ENCODE results near the gene SMTNL2.
"Not testable (repeated sequence)": the region's sequence is repeated elsewhere in the genome, so short reads cannot be mapped to it uniquely, and the experiment has no call there.

The SMTNL2 gene

GRCh38 chr17:4609761-4610160 lies 25.4 kb downstream of the SMTNL2 start:
- Mint-ChIP-seq H3K36me3 (no peaks in the 10 kb centered on the region), H3K4me1 (no peaks in the 10 kb centered on the region), H3K4me3 (no peak overlapping the region), H3K9me3 (no peaks in the 10 kb centered on the region), H3K27ac (no peak overlapping the region)
- ATAC-seq (no peak), DNase-seq (ENCODE audit: low spot score in 2 of 2) (no peak)

DNA sequence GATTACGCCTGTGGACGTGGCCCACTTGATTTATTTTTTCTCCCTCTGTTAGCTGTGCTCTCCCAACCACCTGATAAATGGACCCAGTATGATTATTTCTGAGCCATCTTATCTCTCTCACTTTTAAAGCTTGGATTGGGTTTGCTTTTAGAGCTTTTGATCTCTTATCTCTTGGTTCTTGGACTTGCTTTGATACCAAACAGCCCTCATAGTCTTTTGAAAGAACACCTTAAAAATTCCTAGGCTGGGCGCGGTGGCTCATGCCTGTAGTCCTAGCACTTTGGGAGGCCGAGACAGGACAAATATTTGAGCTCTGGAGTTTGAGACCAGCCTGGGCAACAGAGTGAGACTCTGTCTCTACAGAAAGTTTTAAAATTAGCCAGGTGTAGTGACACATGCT lies 25.8 kb downstream of the SMTNL2 start:
- Mint-ChIP-seq H3K9me3 (no peaks in the 10 kb centered on the region), H3K27ac (no peak overlapping the region), H3K36me3 (no peaks in the 10 kb centered on the region), H3K4me1 (no peaks in the 10 kb centered on the region), H3K4me3 (no peak overlapping the region)
- ATAC-seq: no peak
- DNase-seq (ENCODE audit: low spot score in 2 of 2): no peak

- DNase-seq (ENCODE audit: low spot score in 2 of 2) (no peak), ATAC-seq (no peak)
- no peaks in the 10 kb centered on the region for H3K9me3 Mint-ChIP-seq
- no peak overlapping the region for H3K27ac Mint-ChIP-seq
- no peaks in the 10 kb centered on the region for H3K4me1 Mint-ChIP-seq
- H3K36me3 Mint-ChIP-seq: no peaks in the 10 kb centered on the region
- no peak overlapping the region for H3K4me3 Mint-ChIP-seq
These were observed 26.3 kb downstream of the SMTNL2 start for GRCh38 chr17:4610656-4611055.

DNA sequence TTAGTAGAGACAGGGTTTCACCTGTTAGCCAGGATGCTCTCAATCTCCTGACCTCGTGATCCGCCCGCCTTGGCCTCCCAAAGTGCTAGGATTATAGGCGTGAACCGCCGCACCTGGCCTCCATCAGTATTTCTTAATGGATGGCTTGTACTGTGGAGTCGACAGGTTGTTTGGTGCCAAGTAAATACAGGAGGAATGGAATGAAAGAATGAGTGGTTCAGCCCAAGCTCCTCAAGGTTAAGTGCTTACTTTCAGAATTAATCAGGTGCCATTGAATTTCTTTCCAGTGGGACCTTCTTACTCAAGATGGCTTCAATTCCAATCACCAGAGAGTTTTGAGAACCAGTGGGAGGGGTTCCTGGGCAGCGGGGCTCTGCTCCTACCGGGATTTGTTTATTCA lies 32.1 kb downstream of the SMTNL2 start:
- H3K36me3 Mint-ChIP-seq: no peaks in the 10 kb centered on the region
- DNase-seq (ENCODE audit: low spot score in 2 of 2): no peak
- H3K4me1 Mint-ChIP-seq: no peaks in the 10 kb centered on the region
- ATAC-seq: no peak
- H3K27ac Mint-ChIP-seq: no peak overlapping the region
- H3K9me3 Mint-ChIP-seq: no peaks in the 10 kb centered on the region
- no peak overlapping the region for H3K4me3 Mint-ChIP-seq

DNA sequence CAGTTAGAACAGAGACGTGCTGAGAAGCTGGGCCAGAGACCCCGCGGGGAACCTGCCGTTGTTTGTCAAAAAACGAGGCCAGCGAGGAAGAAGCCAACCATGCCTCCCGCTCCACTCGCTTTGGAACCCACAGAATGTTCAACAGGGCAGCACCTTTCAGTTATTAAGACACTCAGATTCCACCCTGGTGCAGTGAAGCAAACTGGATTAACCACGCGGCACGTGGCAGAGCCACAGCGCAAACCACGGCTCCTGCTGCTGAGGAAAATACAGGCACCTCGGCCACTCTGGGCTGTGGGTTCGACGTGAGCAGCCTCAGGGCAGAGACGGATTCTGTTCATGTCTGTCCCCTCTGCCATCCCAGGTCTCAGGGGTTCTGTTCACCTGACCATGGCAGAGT lies 32.8 kb downstream of the SMTNL2 start:
- Mint-ChIP-seq H3K4me1 (no peaks in the 10 kb centered on the region), H3K4me3 (no peak overlapping the region), H3K9me3 (no peaks in the 10 kb centered on the region), H3K36me3 (no peaks in the 10 kb centered on the region), H3K27ac (no peak overlapping the region)
- no peak for ATAC-seq
- no peak for DNase-seq (ENCODE audit: low spot score in 2 of 2)

DNA sequence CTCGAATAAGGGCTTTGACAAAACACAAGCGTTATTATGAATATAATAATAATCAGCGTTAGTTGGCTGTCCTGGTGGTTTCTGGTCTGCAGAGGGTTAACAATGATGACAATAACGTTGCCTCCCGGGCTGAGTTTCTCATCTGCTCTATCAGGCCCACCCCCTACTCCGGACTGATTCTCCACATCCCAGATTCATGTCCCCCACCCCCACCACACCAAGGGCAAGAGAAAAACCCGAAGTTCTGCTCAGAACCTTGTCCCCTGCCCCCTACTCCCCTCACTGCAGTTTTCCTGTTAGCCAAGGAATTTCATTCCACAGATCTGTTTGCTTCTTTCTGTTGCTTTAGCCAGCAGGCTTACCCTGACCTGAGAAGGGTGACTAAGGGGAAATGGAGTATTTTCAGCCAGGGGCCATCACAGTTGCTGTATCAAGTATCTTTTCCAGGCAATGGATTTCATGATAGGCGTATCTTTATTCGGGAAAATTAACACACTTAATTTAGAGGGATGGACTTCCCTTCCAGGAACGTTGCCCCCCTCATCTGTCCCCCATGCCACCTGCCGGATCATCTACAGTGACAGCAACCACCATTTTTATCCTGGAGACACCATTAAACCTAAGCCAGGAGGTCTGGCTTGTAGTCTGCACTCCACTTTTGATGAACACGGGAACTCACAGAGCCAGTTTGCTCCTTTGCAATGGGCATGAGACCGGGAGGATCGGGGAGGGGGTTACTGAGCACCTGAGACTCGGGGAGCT lies 33.4 kb downstream of the SMTNL2 start:
- H3K27ac Mint-ChIP-seq: no peak overlapping the region
- H3K9me3 Mint-ChIP-seq: no peaks in the 10 kb centered on the region
- H3K36me3 Mint-ChIP-seq: no peaks in the 10 kb centered on the region
- H3K4me1 Mint-ChIP-seq: no peaks in the 10 kb centered on the region
- no peak overlapping the region for H3K4me3 Mint-ChIP-seq
- DNase-seq (ENCODE audit: low spot score in 2 of 2) (no peak), ATAC-seq (no peak)

GRCh38 chr17:4620531-4621101 lies 36.3 kb downstream of the SMTNL2 start:
- Mint-ChIP-seq H3K4me1 (no peaks in the 10 kb centered on the region), H3K36me3 (no peaks in the 10 kb centered on the region), H3K27ac (no peak overlapping the region), H3K9me3 (no peaks in the 10 kb centered on the region), H3K4me3 (no peak overlapping the region)
- ATAC-seq: no peak
- no peak for DNase-seq (ENCODE audit: low spot score in 2 of 2)

DNA sequence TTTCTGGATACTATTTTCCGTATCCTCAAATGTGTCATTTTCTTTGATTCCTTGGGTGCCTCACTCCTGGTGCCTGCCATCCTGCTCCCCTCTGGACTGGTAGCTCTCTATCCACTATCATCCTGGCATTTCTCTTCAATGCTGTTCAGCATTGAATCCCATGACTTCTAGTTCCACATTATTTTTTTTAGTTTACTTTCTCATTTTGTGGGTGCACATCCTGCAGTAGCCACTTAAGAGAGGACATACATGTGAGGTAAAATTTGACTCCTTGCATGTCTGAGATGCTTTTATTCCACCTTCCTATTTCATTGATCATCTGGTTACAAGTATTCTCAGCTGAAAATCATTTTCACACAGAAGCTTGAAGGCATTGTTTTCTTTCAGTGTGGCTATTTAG lies 38.0 kb downstream of the SMTNL2 start:
- ATAC-seq (no peak), DNase-seq (ENCODE audit: low spot score in 2 of 2) (no peak)
- no peaks in the 10 kb centered on the region for H3K9me3 Mint-ChIP-seq
- no peak overlapping the region for H3K27ac Mint-ChIP-seq
- no peaks in the 10 kb centered on the region for H3K36me3 Mint-ChIP-seq
- H3K4me3 Mint-ChIP-seq: no peak overlapping the region
- no peaks in the 10 kb centered on the region for H3K4me1 Mint-ChIP-seq

DNA sequence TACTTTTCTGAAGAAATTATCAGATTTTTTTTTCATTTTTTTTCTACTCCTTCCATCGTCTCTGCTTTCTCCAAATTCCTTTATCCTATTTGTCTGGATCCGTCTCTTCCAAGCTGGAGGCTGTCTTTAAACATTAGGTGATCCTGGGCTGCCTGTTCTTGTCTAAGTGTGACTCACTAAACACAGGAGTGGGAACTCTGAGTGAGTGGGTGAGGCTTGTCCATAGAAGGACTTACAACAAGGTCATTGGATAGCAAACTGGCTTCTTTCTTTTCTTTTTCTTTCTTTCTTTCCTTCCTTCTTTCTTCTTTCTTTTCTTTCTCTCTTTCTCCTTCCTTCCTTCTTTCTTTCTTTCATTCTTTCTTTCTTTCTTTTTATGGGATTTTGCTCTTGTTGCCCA lies 38.9 kb downstream of the SMTNL2 start:
- no peak overlapping the region for H3K27ac Mint-ChIP-seq
- no peak overlapping the region for H3K4me3 Mint-ChIP-seq
- no peak for DNase-seq (ENCODE audit: low spot score in 2 of 2)
- H3K36me3 Mint-ChIP-seq: no peaks in the 10 kb centered on the region
- H3K9me3 Mint-ChIP-seq: no peaks in the 10 kb centered on the region
- no peak for ATAC-seq
- no peaks in the 10 kb centered on the region for H3K4me1 Mint-ChIP-seq

DNA sequence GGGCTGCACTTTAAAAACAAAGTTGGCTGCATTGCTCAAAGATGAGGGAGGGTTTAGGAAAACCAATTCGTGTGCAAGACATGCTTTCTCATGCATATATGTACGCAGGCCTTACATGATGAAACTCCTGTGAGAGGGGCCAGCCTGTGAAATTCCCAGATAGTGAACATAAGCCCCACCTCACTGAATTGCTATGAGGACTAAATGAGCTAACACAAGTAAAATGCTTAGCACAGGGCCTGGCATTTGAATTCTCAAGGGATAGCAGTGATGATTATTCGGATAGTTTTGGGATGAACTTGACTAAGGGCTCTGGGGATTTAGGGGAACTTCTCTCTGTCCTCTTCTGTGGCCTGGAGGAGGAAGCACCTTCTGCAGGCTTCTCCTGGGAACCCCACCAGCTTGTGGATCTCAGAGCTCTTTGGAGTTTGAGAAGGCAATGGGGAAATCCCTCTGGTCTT lies 40.2 kb downstream of the SMTNL2 start:
- not testable (repeated sequence) for DNase-seq (ENCODE audit: low spot score in 2 of 2); H3K4me3 Mint-ChIP-seq; H3K9me3 Mint-ChIP-seq; H3K27ac Mint-ChIP-seq; H3K4me1 Mint-ChIP-seq; ATAC-seq; H3K36me3 Mint-ChIP-seq

- Mint-ChIP-seq H3K4me3 (no peak overlapping the region), H3K9me3 (no peaks in the 10 kb centered on the region), H3K4me1 (no peaks in the 10 kb centered on the region), H3K36me3 (no peaks in the 10 kb centered on the region), H3K27ac (no peak overlapping the region)
- no peak for DNase-seq (ENCODE audit: low spot score in 2 of 2)
- ATAC-seq: no peak
These were observed 40.9 kb downstream of the SMTNL2 start for GRCh38 chr17:4625181-4625617.

GRCh38 chr17:4626734-4627256 lies 42.5 kb downstream of the SMTNL2 start:
- Mint-ChIP-seq H3K4me1 (no peaks in the 10 kb centered on the region), H3K9me3 (no peaks in the 10 kb centered on the region)
- DNase-seq (ENCODE audit: low spot score in 2 of 2): no peak

DNA sequence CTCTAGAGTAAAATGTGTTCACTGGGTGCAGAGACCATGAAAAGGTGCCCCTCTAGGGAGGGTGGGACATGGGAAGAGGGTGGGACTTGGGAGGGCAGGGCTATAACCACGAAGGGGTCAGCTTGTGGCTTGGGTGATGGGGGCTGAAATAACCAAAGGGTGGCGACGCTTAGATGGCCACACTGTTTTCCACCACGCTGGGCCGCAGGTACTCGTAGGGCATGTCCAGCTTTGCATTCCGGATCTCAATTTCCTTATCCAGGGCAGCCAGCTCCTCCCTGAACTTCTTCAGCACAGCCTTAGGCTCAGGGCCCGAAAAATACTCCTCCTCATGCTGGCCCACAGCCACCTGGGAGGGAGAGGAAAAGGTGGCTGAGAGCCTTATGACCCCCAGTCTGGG lies 47.1 kb downstream of the SMTNL2 start:
- no peak overlapping the region for H3K27ac Mint-ChIP-seq
- H3K4me3 Mint-ChIP-seq: no peak overlapping the region
- H3K4me1 Mint-ChIP-seq: peaks cover 8% of the 10 kb centered on the region
- H3K9me3 Mint-ChIP-seq: no peaks in the 10 kb centered on the region
- no peak for DNase-seq (ENCODE audit: low spot score in 2 of 2)
- no peak for ATAC-seq
- H3K36me3 Mint-ChIP-seq: no peaks in the 10 kb centered on the region

More at GRCh38 chr17:4626734-4627256, 42.5 kb downstream of the SMTNL2 start:
- Mint-ChIP-seq H3K36me3 (no peaks in the 10 kb centered on the region), H3K27ac (no peak overlapping the region), H3K4me3 (no peak overlapping the region)
- ATAC-seq: no peak

- H3K4me3 Mint-ChIP-seq: no peak overlapping the region
- H3K4me1 Mint-ChIP-seq: peaks cover 13% of the 10 kb centered on the region
- no peaks in the 10 kb centered on the region for H3K36me3 Mint-ChIP-seq
- DNase-seq (ENCODE audit: low spot score in 2 of 2): no peak
- H3K27ac Mint-ChIP-seq: no peak overlapping the region
- H3K9me3 Mint-ChIP-seq: no peaks in the 10 kb centered on the region
- peak; percentile 26 for ATAC-seq
These were observed 47.7 kb downstream of the SMTNL2 start for GRCh38 chr17:4631836-4632580.

- no peak for ATAC-seq
- Mint-ChIP-seq H3K9me3 (no peaks in the 10 kb centered on the region), H3K36me3 (no peaks in the 10 kb centered on the region), H3K27ac (no peak overlapping the region), H3K4me3 (no peak overlapping the region), H3K4me1 (peaks cover 13% of the 10 kb centered on the region)
- no peak for DNase-seq (ENCODE audit: low spot score in 2 of 2)
These were observed 48.2 kb downstream of the SMTNL2 start for GRCh38 chr17:4632581-4632920.

GRCh38 chr17:4633643-4634042 lies 49.3 kb downstream of the SMTNL2 start:
- H3K4me3 Mint-ChIP-seq: no peak overlapping the region
- H3K4me1 Mint-ChIP-seq: peaks cover 13% of the 10 kb centered on the region
- H3K27ac Mint-ChIP-seq: no peak overlapping the region
- DNase-seq (ENCODE audit: low spot score in 2 of 2): no peak
- no peak for ATAC-seq
- no peaks in the 10 kb centered on the region for H3K36me3 Mint-ChIP-seq
- H3K9me3 Mint-ChIP-seq: no peaks in the 10 kb centered on the region
